HepG2 (cell line): Measurements from ENCODE around the gene CYP20A1. TPM values are rescaled to one million over a fixed set of nuclear protein-coding genes. Genes with fewer than 3 reads are reported as not detected.

Source experiments
- ATAC-seq: fragments of 200-7000 bp; cut with Tn5 transposase; 3 replicates; pipeline ENCODE4 v1.9.1; 2020; ENCODE audit warnings: mild to moderate bottlenecking, moderate library complexity
- BruUV-seq: library from RNA; stranded (reverse); fragments of 400-500 nt; replicated peaks from 2 replicates; lab custom pipeline; 2021; lab: Mats Ljungman, UMichigan
- CTCF ChIA-PET: fragments of 300-600 bp; formaldehyde crosslinking; extraction: SDS; loops from one replicate; lab custom pipeline; 2021; ENCODE audit warnings: low total read pairs, inconsistent platforms, low intra/inter-chr PET ratio; lab: Yijun Ruan, JAX
- POLR2A ChIA-PET: fragments of 350-600 bp; sonication (Branson Sonifier 250); formaldehyde crosslinking; loops from one replicate; lab custom pipeline; 2020; ENCODE audit warnings: antibody characterized with exemption, inconsistent platforms; lab: Yijun Ruan, JAX
- DNase-seq: peaks from one replicate; pipeline ENCODE4 v3.0.0-alpha.2; 2015; ENCODE audit warnings: low spot score
- FAIRE-seq: peaks from 3 replicates; lab custom pipeline; 2011; peaks lifted over from hg19 to GRCh38; lab: Jason Lieb, UNC
- H2AFZ ChIP-seq: one replicate; pipeline ENCODE4 v1.6.1; 2011; ENCODE audit warnings: low read length, inconsistent platforms
- H3K27ac ChIP-seq: fragments of 300-600 bp; 3 replicates; pipeline ENCODE4 v1.8.0; 2011; ENCODE audit warnings: mixed run types, mild to moderate bottlenecking, mixed read lengths, low read length, inconsistent platforms; ENCODE audit not compliant: insufficient read depth; ENCODE audit errors: extremely low read length
- H3K27me3 ChIP-seq, 2 experiments: fragments of 200-600 bp in 1 of 2; 2 replicates in 1 of 2; 3 replicates in 1 of 2; pipeline versions ENCODE4 v1.6.0 to v1.8.0; 2011; ENCODE audit warnings: low read length in 2 of 2, mild to moderate bottlenecking in 2 of 2, moderate library complexity in 2 of 2, inconsistent platforms in 1 of 2; ENCODE audit not compliant: insufficient read depth in 2 of 2, control insufficient read depth in 1 of 2
- H3K36me3 ChIP-seq, 2 experiments: fragments of 200-600 bp in 1 of 2; replicated peaks in 1 of 2; 2 replicates in 1 of 2; 3 replicates in 1 of 2; pipeline versions ENCODE4 v1.5.1 to v1.8.0; 2011; ENCODE audit warnings: low read length in 2 of 2, inconsistent platforms in 1 of 2; ENCODE audit not compliant: insufficient read depth in 2 of 2, control insufficient read depth in 1 of 2
- H3K4me1 ChIP-seq: 2 replicates; pipeline ENCODE4 v1.5.1; 2012; ENCODE audit warnings: low read length, inconsistent platforms; ENCODE audit not compliant: insufficient read depth
- H3K4me2 ChIP-seq: 2 replicates; pipeline ENCODE4 v1.6.0; 2011; ENCODE audit warnings: low read depth, low read length, inconsistent platforms
- H3K4me3 ChIP-seq, 3 experiments: fragments of 200-600 bp in 1 of 3; sonication (generic), shearing (Covaris generic) in 1 of 3; replicated peaks in 1 of 3; 2 replicates each; pipeline ENCODE4 v1.5.1; 2011 to 2016; ENCODE audit warnings: low read length in 3 of 3, inconsistent platforms in 2 of 3, low read depth in 2 of 3, mild to moderate bottlenecking in 2 of 3, control low read depth in 1 of 3, mixed read lengths in 1 of 3; ENCODE audit not compliant: insufficient read depth in 1 of 3
- H3K79me2 ChIP-seq: one replicate; pipeline ENCODE4 v1.6.1; 2011; ENCODE audit warnings: low read length, inconsistent platforms; ENCODE audit not compliant: insufficient read depth
- H3K9ac ChIP-seq: 2 replicates; pipeline ENCODE4 v1.6.0; 2011; ENCODE audit warnings: mild to moderate bottlenecking, low read depth, low read length, inconsistent platforms; ENCODE audit not compliant: insufficient read depth
- H3K9me3 ChIP-seq: 2 replicates; pipeline ENCODE4 v1.5.1; 2012; ENCODE audit warnings: mild to moderate bottlenecking, low read length
- H4K20me1 ChIP-seq: 2 replicates; pipeline ENCODE4 v1.6.0; 2011; ENCODE audit warnings: inconsistent platforms, mild to moderate bottlenecking, low read length, moderate library complexity; ENCODE audit not compliant: insufficient read depth
- AGO1 ChIP-seq: fragments of 200-400 bp; formaldehyde crosslinking; IDR thresholded peaks from 2 replicates; pipeline ENCODE4 v1.6.1; 2017; ENCODE audit warnings: mild to moderate bottlenecking, low read depth, low read length, moderate library complexity; ENCODE audit not compliant: poor library complexity, severe bottlenecking
- BCL6 ChIP-seq: IDR thresholded peaks from 2 replicates; pipeline ENCODE4 v1.6.1; 2016; ENCODE audit warnings: missing genetic modification reagents, missing compliant biosample characterization
- E2F2 ChIP-seq: sonication (generic); formaldehyde crosslinking; IDR thresholded peaks from 2 replicates; pipeline ENCODE4 v1.4.0; 2020; ENCODE audit warnings: missing genetic modification reagents, borderline replicate concordance
- E2F5 ChIP-seq: sonication (generic); formaldehyde crosslinking; conservative IDR thresholded peaks from 2 replicates; pipeline ENCODE4 v1.4.0; 2020; ENCODE audit warnings: missing genetic modification reagents
- HHEX ChIP-seq: IDR thresholded peaks from 2 replicates; pipeline ENCODE4 v1.6.1; 2016; ENCODE audit warnings: control low read depth
- HNRNPL ChIP-seq: fragments of 200-400 bp; formaldehyde crosslinking; IDR thresholded peaks from 2 replicates; pipeline ENCODE4 v1.6.1; 2017; ENCODE audit warnings: mild to moderate bottlenecking, low read depth, low read length
- LCORL ChIP-seq, 2 experiments: fragments of 450-650 bp in 1 of 2; sonication (generic) in 1 of 2; formaldehyde crosslinking in 1 of 2; IDR thresholded peaks; 2 replicates each; pipeline versions ENCODE4 v1.5.0 to v1.6.1; 2017 to 2020; ENCODE audit warnings: antibody characterized with exemption in 1 of 2, missing genetic modification reagents in 1 of 2
- MAX ChIP-seq: IDR thresholded peaks from 2 replicates; pipeline ENCODE4 v1.6.1; 2012; ENCODE audit warnings: inconsistent platforms
- MED8 ChIP-seq: sonication (generic); formaldehyde crosslinking; IDR thresholded peaks from 2 replicates; pipeline ENCODE4 v1.8.1; 2023; ENCODE audit warnings: mild to moderate bottlenecking, missing genetic modification reagents; ENCODE audit not compliant: insufficient replicate concordance
- MEIS2 ChIP-seq: sonication (generic); formaldehyde crosslinking; IDR thresholded peaks from 2 replicates; pipeline ENCODE4 v1.9.0; 2021; ENCODE audit warnings: mild to moderate bottlenecking, missing genetic modification reagents
- MTA3 ChIP-seq: sonication (generic); formaldehyde crosslinking; IDR thresholded peaks from 2 replicates; pipeline ENCODE4 v1.4.0; 2020; ENCODE audit warnings: missing genetic modification reagents
- MTF2 ChIP-seq: sonication (generic); formaldehyde crosslinking; IDR thresholded peaks from 2 replicates; pipeline ENCODE4 v1.5.0; 2020; ENCODE audit warnings: missing genetic modification reagents, borderline replicate concordance
- PITX1 ChIP-seq: sonication (generic); formaldehyde crosslinking; IDR thresholded peaks from 2 replicates; pipeline ENCODE4 v1.5.1; 2020; ENCODE audit warnings: mild to moderate bottlenecking, missing genetic modification reagents
- REL ChIP-seq: sonication (generic); formaldehyde crosslinking; conservative IDR thresholded peaks from 2 replicates; pipeline ENCODE4 v1.8.0; 2022; ENCODE audit warnings: mild to moderate bottlenecking, missing genetic modification reagents, moderate library complexity
- ZFP36 ChIP-seq: fragments of 150-350 bp; IDR thresholded peaks from 2 replicates; pipeline ENCODE4 v1.6.1; 2018; ENCODE audit warnings: borderline replicate concordance, low read length, low read depth; ENCODE audit not compliant: partially characterized antibody
- ZNF253 ChIP-seq: sonication (generic); formaldehyde crosslinking; IDR thresholded peaks from 2 replicates; pipeline ENCODE4 v1.8.0; 2022; ENCODE audit warnings: mild to moderate bottlenecking, missing genetic modification reagents, borderline replicate concordance
- ZNF367 ChIP-seq: sonication (generic); formaldehyde crosslinking; IDR thresholded peaks from 2 replicates; pipeline ENCODE4 v1.4.0; 2020; ENCODE audit warnings: missing genetic modification reagents, borderline replicate concordance
- WGBS: methylation state at CpG from one replicate; pipeline ENCODE4 v1.1.6; 2017; ENCODE audit warnings: low lambda C conversion rate; 5-methylcytosine and 5-hydroxymethylcytosine counted together
- in situ Hi-C: cut with HindIII; loops from 2 replicates; pipeline ENCODE4 v1.10.0; 2017; ENCODE audit warnings: low pct_unique_long_range_greater_than_20kb; ENCODE audit not compliant: extremely low pct_ligation_motif_present
- intact Hi-C: fragments of 100-400 bp; cut with micrococcal nuclease; formaldehyde crosslinking; loops from one replicate; pipeline ENCODE4 v1.10.0; 2022; ENCODE audit not compliant: unreplicated experiment
- polyA plus RNA-seq, 8 experiments: library from polyadenylated mRNA; depleted of rRNA in 3 of 8; stranded (reverse) in 7 of 8; unstranded in 1 of 8; fragments of >200 nt; fragmentation: Illumina TruSeq in 4 of 8; extraction: Trizol in 4 of 8; gene quantifications; 2 replicates each; pipeline versions ENCODE4 v1.2.1 to v1.2.3, GENCODE V29; 2011 to 2016; ENCODE audit warnings: low read depth in 4 of 8, missing spikeins in 1 of 8, mixed read lengths in 1 of 8; ENCODE audit not compliant: insufficient read depth in 1 of 8
- total RNA-seq, 5 experiments: library from RNA; depleted of rRNA; stranded (reverse); fragments of >200 nt; fragmentation: Illumina TruSeq; extraction: Trizol; gene quantifications; 2 replicates each; pipeline ENCODE4 v1.2.3, GENCODE V29; 2016; ENCODE audit warnings: low read depth in 1 of 5
- TF ChIP-seq, protein P1 (sequence below): sonication (generic); formaldehyde crosslinking; IDR thresholded peaks from 2 replicates; pipeline ENCODE4 v1.4.0; 2020; ENCODE audit warnings: missing genetic modification reagents, borderline replicate concordance

Gene CYP20A1
- total and polyA plus RNA-seq, 2 of the 13 experiments (the other 11 are each of a cell fraction or from before 2014, with no cell fraction given) = 9.6 to 35.3 TPM

DNA sequence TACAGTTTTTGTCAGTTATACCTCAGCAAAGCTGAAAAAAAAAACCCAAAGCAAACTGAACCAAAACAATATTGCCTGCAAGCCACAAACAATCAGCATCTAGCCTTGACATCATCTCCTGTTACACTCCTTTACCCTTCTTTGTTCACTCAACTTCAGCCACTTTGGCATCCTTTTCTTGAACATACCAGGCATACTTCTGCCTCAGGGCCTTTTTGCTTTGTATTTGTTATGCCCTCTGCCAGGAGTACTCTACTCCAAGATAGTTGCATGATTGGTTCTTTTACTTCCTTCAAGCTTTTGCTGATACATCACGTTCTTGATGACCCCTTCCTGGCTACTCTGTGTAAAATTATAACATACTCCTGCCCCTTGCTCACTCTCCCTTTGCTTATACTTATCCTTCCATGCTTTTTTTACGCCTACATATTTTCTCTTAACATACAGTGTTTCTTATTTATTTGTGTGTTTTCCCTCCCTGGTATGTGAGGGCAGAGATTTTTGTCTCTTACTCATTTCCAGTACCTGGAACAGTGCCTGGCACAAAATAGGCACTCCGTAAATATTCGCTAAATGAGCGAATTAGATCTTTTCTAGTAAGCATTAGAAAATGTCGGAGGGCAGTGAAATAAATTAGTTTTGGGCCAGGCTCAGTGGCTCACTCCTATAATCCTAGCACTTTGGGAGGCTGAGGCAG, 102.1 kb downstream of the CYP20A1 start:
- Histone ChIP-seq H3K9me3 (no peaks in the 10 kb centered on the region), H3K36me3 (peaks cover 5 to 18% of the 10 kb centered on the region in 2 experiments; a peak in 4 of 5 replicates), H3K27ac (no peak overlapping the region), H3K4me2 (no peak overlapping the region), H4K20me1 (no peaks in the 10 kb centered on the region), H3K27me3 (no peaks in the 10 kb centered on the region), H3K4me1 (no peaks in the 10 kb centered on the region), H3K4me3 (no peak overlapping the region), H2AFZ (no peak overlapping the region), H3K79me2 (peaks cover 33% of the 10 kb centered on the region), H3K9ac (no peak overlapping the region)
- TF ChIP-seq E2F2 (CRISPR knock-in tag) (no peak), PITX1 (CRISPR knock-in tag) (no peak), HHEX (CRISPR knock-in tag) (no peak), E2F5 (CRISPR knock-in tag) (no peak), HNRNPL (no peak), MAX (no peak), REL (CRISPR knock-in tag) (no peak), ZNF253 (no peak), ZFP36 (no peak), MTA3 (CRISPR knock-in tag) (no peak), LCORL (IDR thresholded peaks at IDR 0.05) (no peak), LCORL (CRISPR knock-in tag; IDR thresholded peaks at IDR 0.05) (no peak), MTF2 (CRISPR knock-in tag) (no peak), MED8 (no peak), AGO1 (no peak), BCL6 (CRISPR knock-in tag) (no peak), ZNF367 (CRISPR knock-in tag) (no peak), MEIS2 (no peak)
- TF ChIP-seq, protein P1, sequence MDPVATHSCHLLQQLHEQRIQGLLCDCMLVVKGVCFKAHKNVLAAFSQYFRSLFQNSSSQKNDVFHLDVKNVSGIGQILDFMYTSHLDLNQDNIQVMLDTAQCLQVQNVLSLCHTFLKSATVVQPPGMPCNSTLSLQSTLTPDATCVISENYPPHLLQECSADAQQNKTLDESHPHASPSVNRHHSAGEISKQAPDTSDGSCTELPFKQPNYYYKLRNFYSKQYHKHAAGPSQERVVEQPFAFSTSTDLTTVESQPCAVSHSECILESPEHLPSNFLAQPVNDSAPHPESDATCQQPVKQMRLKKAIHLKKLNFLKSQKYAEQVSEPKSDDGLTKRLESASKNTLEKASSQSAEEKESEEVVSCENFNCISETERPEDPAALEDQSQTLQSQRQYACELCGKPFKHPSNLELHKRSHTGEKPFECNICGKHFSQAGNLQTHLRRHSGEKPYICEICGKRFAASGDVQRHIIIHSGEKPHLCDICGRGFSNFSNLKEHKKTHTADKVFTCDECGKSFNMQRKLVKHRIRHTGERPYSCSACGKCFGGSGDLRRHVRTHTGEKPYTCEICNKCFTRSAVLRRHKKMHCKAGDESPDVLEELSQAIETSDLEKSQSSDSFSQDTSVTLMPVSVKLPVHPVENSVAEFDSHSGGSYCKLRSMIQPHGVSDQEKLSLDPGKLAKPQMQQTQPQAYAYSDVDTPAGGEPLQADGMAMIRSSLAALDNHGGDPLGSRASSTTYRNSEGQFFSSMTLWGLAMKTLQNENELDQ (CRISPR knock-in tag) = no peak
- BruUV-seq = no TSS peak
- ATAC-seq (no peak), DNase-seq (no peak), FAIRE-seq (no peak)
- 95% methylated on average over 6 of the region's 6 CpGs for WGBS
- intact Hi-C loops (no loop called here), in situ Hi-C loops (no loop called here)
- CTCF ChIA-PET = no interaction called here
- POLR2A ChIA-PET = no interaction called here
